Measurements from ENCODE around the gene RHBDD1.

RHBDD1 gene

GRCh38 chr2:226993171-226993570 lies 157.3 kb downstream of the RHBDD1 start:
- TF ChIP-seq CTCF (conservative IDR thresholded peaks at IDR 0.05) (no peak), ZFX (IDR thresholded peaks at IDR 0.05) (no peak)
- no peak overlapping the region for H3K27ac ChIP-seq

GRCh38 chr2:226994775-226995174 lies 158.9 kb downstream of the RHBDD1 start:
- peak; percentile 30 for TF ChIP-seq CTCF (conservative IDR thresholded peaks at IDR 0.05)
- TF ChIP-seq ZFX (IDR thresholded peaks at IDR 0.05) = no peak
- H3K27ac ChIP-seq = no peak overlapping the region

GRCh38 chr2:226995625-226996041 lies 159.8 kb downstream of the RHBDD1 start:
- TF ChIP-seq ZFX (IDR thresholded peaks at IDR 0.05) (no peak), CTCF (conservative IDR thresholded peaks at IDR 0.05) (no peak)
- peak overlapping the region; percentile 26 for H3K27ac ChIP-seq

- TF ChIP-seq CTCF (conservative IDR thresholded peaks at IDR 0.05) (no peak), ZFX (IDR thresholded peaks at IDR 0.05) (no peak)
- H3K27ac ChIP-seq = no peak overlapping the region
These were observed 163.8 kb downstream of the RHBDD1 start for GRCh38 chr2:226999661-227000060.

- H3K27ac ChIP-seq = no peak overlapping the region
- TF ChIP-seq ZFX (IDR thresholded peaks at IDR 0.05) = no peak
- no peak for TF ChIP-seq CTCF (conservative IDR thresholded peaks at IDR 0.05)
These were observed 164.3 kb downstream of the RHBDD1 start for GRCh38 chr2:227000123-227000522.

GRCh38 chr2:227004482-227004881 lies 168.6 kb downstream of the RHBDD1 start:
- TF ChIP-seq CTCF (conservative IDR thresholded peaks at IDR 0.05) (no peak), ZFX (IDR thresholded peaks at IDR 0.05) (no peak)

GRCh38 chr2:227006189-227006897 lies 170.5 kb downstream of the RHBDD1 start:
- TF ChIP-seq ZFX (IDR thresholded peaks at IDR 0.05) (no peak), CTCF (conservative IDR thresholded peaks at IDR 0.05) (no peak)
- no peak overlapping the region for H3K27ac ChIP-seq

More at GRCh38 chr2:227004482-227004881, 168.6 kb downstream of the RHBDD1 start:
- no peak overlapping the region for H3K27ac ChIP-seq
